ENCODE measurements around the gene DIPK1B. TPM values are rescaled to one million over a fixed set of nuclear protein-coding genes. Genes with fewer than 3 reads are reported as not detected.

Gene DIPK1B
- total and polyA plus RNA-seq, 10 donors, result 5.2 to 26.5 (median 12.3) TPM

GRCh38 chr9:136678034-136678433, 34.3 kb upstream of the DIPK1B start:
- Histone ChIP-seq H3K9me3 (no peaks in the 10 kb centered on the region), H3K36me3 (peaks cover 0 to 61% (median 30%) of the 10 kb centered on the region in 6 donors), H3K4me1 (peaks cover 0 to 81% (median 41%) of the 10 kb centered on the region in 6 donors), H3K27ac (peak overlapping the region in 2 of 8 donors; percentile 59 to 71), H3K27me3 (replicated peaks in 1 of 7) (no peaks in the 10 kb centered on the region), H3K4me3 (no peak overlapping the region)
- TF ChIP-seq POLR2AphosphoS5 (IDR thresholded peaks at IDR 0.05) (peak in 1 of 3 donors; percentile 57), CTCF (IDR thresholded peaks at IDR 0.05 in 8 of 11, conservative IDR thresholded peaks at IDR 0.05 in 3 of 11) (no peak)
- 76 to 94% (median 84%) methylated on average over 5 to 15 of the region's 15 CpGs for WGBS, 5 donors
- intact Hi-C loops (cut with DNase I; ENCODE audit: low total_unique reads), result no loop called here
- no peak for DNase-seq

GRCh38 chr9:136678624-136679023, 33.7 kb upstream of the DIPK1B start:
- TF ChIP-seq POLR2A (IDR thresholded peaks at IDR 0.05) (no peak), POLR2AphosphoS5 (IDR thresholded peaks at IDR 0.05) (no peak), CTCF (IDR thresholded peaks at IDR 0.05 in 8 of 11, conservative IDR thresholded peaks at IDR 0.05 in 3 of 11) (no peak)
- no peak for DNase-seq
- no peak overlapping the region for H3K4me3 ChIP-seq
- 59 to 72% (median 70%) methylated on average over 6 of the region's 6 CpGs for WGBS, 5 donors
- intact Hi-C loops (cut with DNase I; ENCODE audit: low total_unique reads), result no loop called here
- H3K27ac ChIP-seq, result peak overlapping the region in 3 of 8 donors; percentile 59 to 71 (median 67)
- peaks cover 0 to 61% (median 24%) of the 10 kb centered on the region in 6 donors for H3K36me3 ChIP-seq
- H3K27me3 ChIP-seq (replicated peaks in 1 of 7), result no peaks in the 10 kb centered on the region
- no peaks in the 10 kb centered on the region for H3K9me3 ChIP-seq
- peaks cover 0 to 86% (median 47%) of the 10 kb centered on the region in 6 donors for H3K4me1 ChIP-seq

- peak overlapping the region in 4 of 8 donors; percentile 38 to 71 (median 63) for H3K27ac ChIP-seq
- intact Hi-C loops (cut with DNase I; ENCODE audit: low total_unique reads), result no loop called here
- H3K4me1 ChIP-seq, result peaks cover 0 to 89% (median 54%) of the 10 kb centered on the region in 6 donors
These were observed 32.9 kb upstream of the DIPK1B start for GRCh38 chr9:136679431-136679941.

GRCh38 chr9:136681029-136681428, 31.3 kb upstream of the DIPK1B start:
- 86 to 96% (median 91%) methylated on average over 17 of the region's 17 CpGs for WGBS, 5 donors

More at GRCh38 chr9:136679431-136679941, 32.9 kb upstream of the DIPK1B start:
- Histone ChIP-seq H3K27me3 (replicated peaks in 1 of 7) (no peaks in the 10 kb centered on the region), H3K36me3 (peaks cover 0 to 59% (median 19%) of the 10 kb centered on the region in 6 donors), H3K4me3 (no peak overlapping the region), H3K9me3 (no peaks in the 10 kb centered on the region)
- 33 to 58% (median 51%) methylated on average over 22 of the region's 22 CpGs for WGBS, 5 donors
- no peak for TF ChIP-seq POLR2A (IDR thresholded peaks at IDR 0.05)
- peak; percentile 35 to 76 (median 47) for TF ChIP-seq POLR2AphosphoS5 (IDR thresholded peaks at IDR 0.05)
- no peak for DNase-seq

GRCh38 chr9:136681945-136682699, 30.2 kb upstream of the DIPK1B start:
- Histone ChIP-seq H3K4me1 (peaks cover 12 to 98% (median 74%) of the 10 kb centered on the region in 6 donors), H3K27ac (peak overlapping the region in 7 of 8 donors; percentile 27 to 71 (median 66)), H3K4me3 (peak overlapping the region in 1 of 8 donors; percentile 15), H3K9me3 (no peaks in the 10 kb centered on the region), H3K36me3 (peaks cover 0 to 41% (median 2%) of the 10 kb centered on the region in 6 donors), H3K27me3 (replicated peaks in 1 of 7) (no peaks in the 10 kb centered on the region)
- 61 to 85% (median 69%) methylated on average over 12 to 20 of the region's 20 CpGs for WGBS, 5 donors
- TF ChIP-seq CTCF (IDR thresholded peaks at IDR 0.05 in 8 of 11, conservative IDR thresholded peaks at IDR 0.05 in 3 of 11) (no peak), POLR2AphosphoS5 (IDR thresholded peaks at IDR 0.05) (peak; percentile 14 to 73 (median 62))
- no peak for DNase-seq
- intact Hi-C loops (cut with DNase I; ENCODE audit: low total_unique reads), result no loop called here

More at GRCh38 chr9:136681029-136681428, 31.3 kb upstream of the DIPK1B start:
- intact Hi-C loops (cut with DNase I; ENCODE audit: low total_unique reads), result no loop called here
- Histone ChIP-seq H3K9me3 (no peaks in the 10 kb centered on the region), H3K27me3 (replicated peaks in 1 of 7) (no peaks in the 10 kb centered on the region), H3K4me3 (no peak overlapping the region), H3K4me1 (peaks cover 8 to 99% (median 67%) of the 10 kb centered on the region in 6 donors), H3K36me3 (peaks cover 0 to 51% (median 13%) of the 10 kb centered on the region in 6 donors), H3K27ac (peak overlapping the region in 5 of 8 donors; percentile 61 to 71 (median 70))
- TF ChIP-seq POLR2A (IDR thresholded peaks at IDR 0.05) (no peak), POLR2AphosphoS5 (IDR thresholded peaks at IDR 0.05) (peak in 1 of 3 donors; percentile 15)
- DNase-seq, result no peak
